ENCODE results near the gene BLVRB. TPM values are rescaled to one million over a fixed set of nuclear protein-coding genes. Genes with fewer than 3 reads are reported as not detected.
A peak's percentile ranks its signal among the peaks of the same experiment; 100 is the strongest.

BLVRB gene
- total RNA-seq, 1 donor from 2014 or later, result 57.4 TPM

- no peak for DNase-seq
Measured at GRCh38 chr19:40400559-40400958, 65.0 kb downstream of the BLVRB start.

DNA sequence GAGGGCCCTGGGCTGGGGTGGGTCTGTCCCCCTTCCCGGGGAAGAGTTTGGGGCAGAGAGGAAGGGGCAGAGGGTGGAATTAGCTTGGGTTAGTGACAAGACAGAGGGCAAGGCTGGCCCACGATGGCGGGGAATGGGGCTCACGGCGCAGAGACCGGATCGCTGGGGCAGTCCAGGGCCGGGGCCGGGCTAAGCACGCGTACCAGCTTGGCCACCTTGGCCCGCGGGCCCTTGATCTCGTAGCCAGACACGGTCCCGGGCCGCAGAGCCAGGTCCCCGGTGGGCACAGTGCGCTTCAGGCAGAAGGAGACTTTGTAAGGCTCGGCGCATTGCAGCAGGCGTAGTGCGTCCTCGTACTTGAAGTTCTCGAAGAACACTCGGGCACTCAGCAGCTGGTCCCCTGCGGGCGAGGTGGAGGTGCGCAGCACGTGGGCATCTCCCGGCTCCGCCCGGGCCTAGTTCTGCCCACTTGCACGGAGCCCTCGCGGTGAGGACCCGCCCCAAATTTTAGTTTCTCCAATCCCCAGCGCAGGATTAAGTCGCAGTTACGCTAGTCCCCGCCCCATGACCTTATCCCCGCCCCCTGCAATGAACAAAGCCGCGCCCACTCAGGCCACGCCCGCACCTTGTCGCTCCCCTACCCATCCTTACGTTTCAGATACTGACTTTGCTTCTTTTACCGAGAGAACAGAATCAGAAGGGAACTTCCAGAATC is 67.0 kb downstream of the BLVRB start:
- peak; percentile 71 for DNase-seq

Small RNA genes lying within 50 kb of the gene (small RNA-seq; reads per million reads assigned to genes)
- not detected for gene RF00017 (ENCODE audit: low replicate concordance)

Other genes starting within 250 kb of the BLVRB start
- not detected for gene TTC9B, start 247.4 kb downstream of the BLVRB start, total RNA-seq
- not detected for gene CCNP, start 239.1 kb downstream of the BLVRB start, total RNA-seq
- gene AKT2, start 180.4 kb downstream of the BLVRB start, total RNA-seq, result 142 TPM
- 25.6 TPM for gene C19orf47, start 117.3 kb downstream of the BLVRB start, total RNA-seq
- 295 TPM for gene PLD3, start 117.0 kb downstream of the BLVRB start, total RNA-seq
- gene HIPK4, start 75.6 kb downstream of the BLVRB start, total RNA-seq, result not detected
- gene PRX, start 52.4 kb downstream of the BLVRB start, total RNA-seq, result 32.0 TPM
- gene SERTAD1, start 39.8 kb downstream of the BLVRB start, total RNA-seq, result 12.9 TPM
- gene SERTAD3, start 21.4 kb downstream of the BLVRB start, total RNA-seq, result 42.3 TPM
- 0.92 TPM for gene SPTBN4, start 1.3 kb upstream of the BLVRB start, total RNA-seq
- 8.8 TPM for gene SHKBP1, start 111.1 kb upstream of the BLVRB start, total RNA-seq
- gene LTBP4, start 135.6 kb upstream of the BLVRB start, total RNA-seq, result 275 TPM
- gene NUMBL, start 224.9 kb upstream of the BLVRB start, total RNA-seq, result 69.1 TPM